Loucy (cell line): ENCODE data around the gene HEXIM1.

ENCODE experiments used
- H2AFZ ChIP-seq: fragments of 200-600 bp; sonication (generic); 2 replicates; pipeline ENCODE4 v1.6.0; 2016; ENCODE audit warnings: antibody characterized with exemption, mild to moderate bottlenecking, low read length, moderate library complexity
- H3F3A ChIP-seq: fragments of 200-600 bp; 2 replicates; pipeline ENCODE4 v1.6.0; 2016; ENCODE audit warnings: antibody characterized with exemption, low read depth, mild to moderate bottlenecking
- H3K27me3 ChIP-seq: fragments of 200-600 bp; sonication (generic); 2 replicates; pipeline ENCODE4 v1.6.1; 2014; ENCODE audit warnings: low read length, mild to moderate bottlenecking; ENCODE audit not compliant: insufficient read depth, poor library complexity, severe bottlenecking
- H3K36me3 ChIP-seq: fragments of 200-600 bp; sonication (generic); 2 replicates; pipeline ENCODE4 v1.6.1; 2016; ENCODE audit warnings: low read length; ENCODE audit not compliant: insufficient read depth
- H3K4me1 ChIP-seq: fragments of 200-600 bp; sonication (generic); 2 replicates; pipeline ENCODE4 v1.5.1; 2014; ENCODE audit warnings: low read length, mild to moderate bottlenecking; ENCODE audit not compliant: insufficient read depth, poor library complexity, severe bottlenecking
- H3K4me2 ChIP-seq: fragments of 200-600 bp; sonication (generic); 2 replicates; pipeline ENCODE4 v1.6.0; 2014; ENCODE audit warnings: antibody characterized with exemption, low read length, low read depth, mild to moderate bottlenecking; ENCODE audit not compliant: poor library complexity, severe bottlenecking
- H3K4me3 ChIP-seq: fragments of 200-600 bp; sonication (generic); 2 replicates; pipeline ENCODE4 v1.5.1; 2014; ENCODE audit warnings: low read length, mild to moderate bottlenecking, mixed read lengths; ENCODE audit not compliant: poor library complexity, severe bottlenecking
- H3K79me2 ChIP-seq: fragments of 200-600 bp; sonication (generic); 2 replicates; pipeline ENCODE4 v1.6.1; 2014; ENCODE audit warnings: low read length; ENCODE audit not compliant: insufficient read depth
- H3K9ac ChIP-seq: fragments of 200-600 bp; sonication (generic); 2 replicates; pipeline ENCODE4 v1.6.0; 2014; ENCODE audit warnings: mild to moderate bottlenecking, low read depth, low read length, moderate library complexity; ENCODE audit not compliant: poor library complexity, severe bottlenecking
- H3K9me2 ChIP-seq: fragments of 200-600 bp; sonication (generic); replicated peaks from 2 replicates; pipeline ENCODE4 v1.6.1; 2016; ENCODE audit warnings: low read depth, low read length, mixed read lengths
- H3K9me3 ChIP-seq: fragments of 200-600 bp; sonication (generic); 2 replicates; pipeline ENCODE4 v1.6.1; 2014; ENCODE audit warnings: mild to moderate bottlenecking, antibody characterized with exemption, low read length, low read depth; ENCODE audit not compliant: insufficient read depth
- H4K20me1 ChIP-seq: fragments of 200-600 bp; sonication (generic); 2 replicates; pipeline ENCODE4 v1.6.0; 2014; ENCODE audit warnings: antibody characterized with exemption, low read length, mild to moderate bottlenecking; ENCODE audit not compliant: insufficient read depth, poor library complexity, severe bottlenecking
- CTCF ChIP-seq: fragments of 200-600 bp; sonication (generic); conservative IDR thresholded peaks from 2 replicates; pipeline ENCODE4 v1.5.1; 2014; ENCODE audit warnings: mild to moderate bottlenecking, antibody characterized with exemption, low read length
- EZH2phosphoT487 ChIP-seq: fragments of 200-600 bp; IDR thresholded peaks from 2 replicates; pipeline ENCODE4 v1.6.1; 2018; ENCODE audit warnings: antibody characterized with exemption, mild to moderate bottlenecking, moderate library complexity, borderline replicate concordance

HEXIM1 gene

GRCh38 chr17:45128331-45128730, 19.9 kb upstream of the HEXIM1 start:
- peaks cover 21% of the 10 kb centered on the region for H3K4me1 ChIP-seq
- no peak overlapping the region for H2AFZ ChIP-seq
- no peaks in the 10 kb centered on the region for H3K36me3 ChIP-seq
- H3K9ac ChIP-seq: no peak overlapping the region
- no peaks in the 10 kb centered on the region for H3K9me2 ChIP-seq
- no peaks in the 10 kb centered on the region for H3K27me3 ChIP-seq
- no peaks in the 10 kb centered on the region for H4K20me1 ChIP-seq
- TF ChIP-seq EZH2phosphoT487 (no peak), CTCF (no peak)
- H3K9me3 ChIP-seq: no peaks in the 10 kb centered on the region
- H3K4me2 ChIP-seq: no peak overlapping the region
- H3K4me3 ChIP-seq: no peak overlapping the region
- no peaks in the 10 kb centered on the region for H3F3A ChIP-seq
- no peaks in the 10 kb centered on the region for H3K79me2 ChIP-seq

GRCh38 chr17:45128989-45129388, 19.3 kb upstream of the HEXIM1 start:
- no peaks in the 10 kb centered on the region for H3K27me3 ChIP-seq
- H3K9me2 ChIP-seq: no peaks in the 10 kb centered on the region
- no peaks in the 10 kb centered on the region for H3K79me2 ChIP-seq
- H3K36me3 ChIP-seq: no peaks in the 10 kb centered on the region
- H3K9ac ChIP-seq: no peak overlapping the region
- H4K20me1 ChIP-seq: no peaks in the 10 kb centered on the region
- TF ChIP-seq EZH2phosphoT487 (no peak), CTCF (no peak)
- H3F3A ChIP-seq: no peaks in the 10 kb centered on the region
- H3K4me3 ChIP-seq: no peak overlapping the region
- H2AFZ ChIP-seq: no peak overlapping the region
- no peaks in the 10 kb centered on the region for H3K9me3 ChIP-seq
- peaks cover 15% of the 10 kb centered on the region for H3K4me1 ChIP-seq
- no peak overlapping the region for H3K4me2 ChIP-seq

- H3K27me3 ChIP-seq: no peaks in the 10 kb centered on the region
- H3K4me3 ChIP-seq: no peak overlapping the region
- H3K4me1 ChIP-seq: peaks cover 12% of the 10 kb centered on the region
- no peak overlapping the region for H2AFZ ChIP-seq
- H3K4me2 ChIP-seq: no peak overlapping the region
- TF ChIP-seq EZH2phosphoT487 (no peak), CTCF (no peak)
- H3F3A ChIP-seq: no peaks in the 10 kb centered on the region
- H3K79me2 ChIP-seq: no peaks in the 10 kb centered on the region
- no peaks in the 10 kb centered on the region for H3K36me3 ChIP-seq
- no peaks in the 10 kb centered on the region for H3K9me2 ChIP-seq
- no peaks in the 10 kb centered on the region for H4K20me1 ChIP-seq
- H3K9ac ChIP-seq: no peak overlapping the region
- no peaks in the 10 kb centered on the region for H3K9me3 ChIP-seq
Observed at GRCh38 chr17:45129426-45129939, 18.8 kb upstream of the HEXIM1 start.
